ENCODE results near the gene CGB8. TPM values are rescaled to one million over a fixed set of nuclear protein-coding genes. Genes with fewer than 3 reads are reported as not detected.

CGB8 gene
- total and polyA plus RNA-seq, 10 donors, result not detected

GRCh38 chr19:49022116-49022515 lies 26.8 kb downstream of the CGB8 start:
- no peak for DNase-seq
- H3K27me3 ChIP-seq (replicated peaks in 1 of 7), result peaks cover 0 to 34% (median 7%) of the 10 kb centered on the region in 7 donors

GRCh38 chr19:49020931-49021895 lies 27.7 kb downstream of the CGB8 start:
- Histone ChIP-seq H3K9me3 (no peaks in the 10 kb centered on the region), H3K36me3 (peaks cover 0 to 3% (median 1%) of the 10 kb centered on the region in 6 donors), H3K4me3 (no peak overlapping the region), H3K27ac (no peak overlapping the region), H3K4me1 (peaks cover 4 to 32% (median 25%) of the 10 kb centered on the region in 6 donors), H3K27me3 (replicated peaks in 1 of 7) (peaks cover 0 to 34% (median 7%) of the 10 kb centered on the region in 7 donors)
- DNase-seq, result no peak
- intact Hi-C loops (cut with DNase I; ENCODE audit: low total_unique reads), result no loop called here
- TF ChIP-seq CTCF (IDR thresholded peaks at IDR 0.05 in 8 of 11, conservative IDR thresholded peaks at IDR 0.05 in 3 of 11) (no peak), POLR2A (IDR thresholded peaks at IDR 0.05) (no peak), POLR2AphosphoS5 (IDR thresholded peaks at IDR 0.05) (no peak)
- 35 to 45% (median 40%) methylated on average over 16 of the region's 16 CpGs for WGBS, 5 donors

More at GRCh38 chr19:49022116-49022515, 26.8 kb downstream of the CGB8 start:
- intact Hi-C loops (cut with DNase I; ENCODE audit: low total_unique reads), result no loop called here
- Histone ChIP-seq H3K4me1 (peaks cover 4 to 32% (median 25%) of the 10 kb centered on the region in 6 donors), H3K9me3 (no peaks in the 10 kb centered on the region), H3K4me3 (no peak overlapping the region), H3K36me3 (no peaks in the 10 kb centered on the region), H3K27ac (no peak overlapping the region)
- no peak for TF ChIP-seq POLR2AphosphoS5 (IDR thresholded peaks at IDR 0.05)
- TF ChIP-seq CTCF (IDR thresholded peaks at IDR 0.05 in 8 of 11, conservative IDR thresholded peaks at IDR 0.05 in 3 of 11), result no peak
- no peak for TF ChIP-seq POLR2A (IDR thresholded peaks at IDR 0.05)
- 88 to 90% (median 89%) methylated on average over 9 of the region's 9 CpGs for WGBS, 5 donors

- H3K36me3 ChIP-seq, result peaks cover 0 to 11% (median 10%) of the 10 kb centered on the region in 6 donors
- no peak overlapping the region for H3K4me3 ChIP-seq
- 75 to 91% (median 88%) methylated on average over 11 of the region's 11 CpGs for WGBS, 5 donors
- H3K9me3 ChIP-seq, result no peaks in the 10 kb centered on the region
- no peak for DNase-seq
- H3K4me1 ChIP-seq, result peaks cover 4 to 32% (median 25%) of the 10 kb centered on the region in 6 donors
- intact Hi-C loops (cut with DNase I; ENCODE audit: low total_unique reads), result no loop called here
- no peak for TF ChIP-seq POLR2A (IDR thresholded peaks at IDR 0.05)
- TF ChIP-seq POLR2AphosphoS5 (IDR thresholded peaks at IDR 0.05), result no peak
- no peak for TF ChIP-seq CTCF (IDR thresholded peaks at IDR 0.05 in 8 of 11, conservative IDR thresholded peaks at IDR 0.05 in 3 of 11)
- H3K27ac ChIP-seq, result no peak overlapping the region
- H3K27me3 ChIP-seq (replicated peaks in 1 of 7), result peaks cover 0 to 34% (median 7%) of the 10 kb centered on the region in 7 donors
Observed at GRCh38 chr19:49020342-49020741, 28.6 kb downstream of the CGB8 start.

Measured in spleen (tissue), 11 donors.